Fibroblast of mammary gland (primary cell): ENCODE data around the gene HIPK2.
A peak's percentile ranks its signal among the peaks of the same experiment; 100 is the strongest.

Source experiments
- DNase-seq: peaks from one replicate; pipeline ENCODE4 v3.0.0-alpha.2; 2010; ENCODE audit warnings: low read depth
- H3K4me3 ChIP-seq: 2 replicates; pipeline ENCODE4 v1.5.1; 2011; ENCODE audit warnings: low read depth, mild to moderate bottlenecking, low read length, moderate library complexity; ENCODE audit not compliant: control insufficient read depth
- TF ChIP-seq, protein P1 (sequence below): conservative IDR thresholded peaks from 2 replicates; pipeline ENCODE4 v1.5.1; 2011; ENCODE audit warnings: low read depth, low read length, inconsistent platforms; ENCODE audit not compliant: control insufficient read depth, insufficient read depth

HIPK2 gene

DNA sequence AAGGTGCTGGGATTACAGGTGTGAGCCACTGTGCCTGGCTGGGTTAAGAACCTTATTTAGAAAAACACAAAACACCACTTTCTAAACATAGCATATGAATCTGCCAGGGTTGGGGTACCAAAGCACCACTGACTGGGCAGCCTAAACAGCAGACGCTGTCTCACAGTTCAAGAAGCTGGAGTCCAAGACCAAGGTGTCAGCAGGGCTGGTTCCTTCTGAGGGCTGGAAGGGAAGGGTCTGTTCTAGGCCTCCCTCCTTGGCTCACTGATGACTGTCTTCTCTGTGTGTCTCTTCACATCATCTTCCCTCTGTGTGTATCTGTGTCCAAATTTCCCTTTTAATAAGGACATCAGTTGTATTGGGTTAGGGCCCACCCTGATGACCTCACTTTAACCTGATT, 49.6 kb downstream of the HIPK2 start:
- no peak overlapping the region for H3K4me3 ChIP-seq
- DNase-seq: no peak
- TF ChIP-seq, protein P1, sequence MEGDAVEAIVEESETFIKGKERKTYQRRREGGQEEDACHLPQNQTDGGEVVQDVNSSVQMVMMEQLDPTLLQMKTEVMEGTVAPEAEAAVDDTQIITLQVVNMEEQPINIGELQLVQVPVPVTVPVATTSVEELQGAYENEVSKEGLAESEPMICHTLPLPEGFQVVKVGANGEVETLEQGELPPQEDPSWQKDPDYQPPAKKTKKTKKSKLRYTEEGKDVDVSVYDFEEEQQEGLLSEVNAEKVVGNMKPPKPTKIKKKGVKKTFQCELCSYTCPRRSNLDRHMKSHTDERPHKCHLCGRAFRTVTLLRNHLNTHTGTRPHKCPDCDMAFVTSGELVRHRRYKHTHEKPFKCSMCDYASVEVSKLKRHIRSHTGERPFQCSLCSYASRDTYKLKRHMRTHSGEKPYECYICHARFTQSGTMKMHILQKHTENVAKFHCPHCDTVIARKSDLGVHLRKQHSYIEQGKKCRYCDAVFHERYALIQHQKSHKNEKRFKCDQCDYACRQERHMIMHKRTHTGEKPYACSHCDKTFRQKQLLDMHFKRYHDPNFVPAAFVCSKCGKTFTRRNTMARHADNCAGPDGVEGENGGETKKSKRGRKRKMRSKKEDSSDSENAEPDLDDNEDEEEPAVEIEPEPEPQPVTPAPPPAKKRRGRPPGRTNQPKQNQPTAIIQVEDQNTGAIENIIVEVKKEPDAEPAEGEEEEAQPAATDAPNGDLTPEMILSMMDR: no peak

DNA sequence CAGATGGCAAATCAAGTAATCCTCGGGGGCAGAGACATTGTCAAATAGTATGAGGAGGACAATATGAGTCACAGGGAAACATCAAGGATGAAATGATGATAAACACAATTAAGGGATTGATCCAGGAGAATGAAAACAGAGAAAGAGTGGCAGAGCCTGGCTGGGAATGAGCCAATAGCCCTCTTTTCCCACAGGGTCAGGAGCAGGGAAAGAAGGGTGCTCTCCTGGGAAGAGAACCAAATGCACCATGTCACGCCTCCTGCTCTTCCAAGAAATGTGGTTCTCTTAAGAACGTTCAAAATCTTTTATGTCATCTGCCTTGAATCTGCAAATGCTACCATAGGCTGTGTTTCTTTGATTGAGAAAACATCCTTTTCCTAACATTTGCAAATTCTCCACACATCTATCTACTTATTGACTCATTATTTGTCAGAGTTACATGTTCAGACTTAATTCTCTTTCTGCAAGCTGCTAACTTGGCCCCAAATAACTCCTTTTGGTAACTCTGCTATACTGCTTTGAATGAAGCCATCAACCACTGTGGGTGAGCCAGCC, 50.6 kb downstream of the HIPK2 start:
- TF ChIP-seq, protein P1: no peak
- H3K4me3 ChIP-seq: no peak overlapping the region
- peak; percentile 99 for DNase-seq

DNA sequence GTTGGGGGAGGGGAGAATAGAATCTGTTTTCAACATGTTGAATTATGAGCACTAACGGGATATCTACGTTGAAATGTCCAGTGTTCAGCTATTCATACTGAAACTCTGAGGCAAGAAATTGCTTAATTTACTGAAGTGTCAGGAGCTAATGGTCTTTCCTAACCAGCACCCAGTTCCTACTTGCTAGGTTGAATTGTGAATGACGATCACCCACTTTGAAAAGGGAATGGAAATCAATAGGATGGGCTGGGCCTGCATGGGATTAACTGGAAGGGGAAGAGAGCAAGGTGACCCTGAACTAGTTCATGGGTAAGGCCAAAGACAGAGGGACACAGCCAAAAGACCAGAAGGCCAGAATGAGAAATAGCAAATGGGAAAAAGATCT, 51.3 kb downstream of the HIPK2 start:
- no peak overlapping the region for H3K4me3 ChIP-seq
- TF ChIP-seq, protein P1: no peak
- DNase-seq: no peak

DNA sequence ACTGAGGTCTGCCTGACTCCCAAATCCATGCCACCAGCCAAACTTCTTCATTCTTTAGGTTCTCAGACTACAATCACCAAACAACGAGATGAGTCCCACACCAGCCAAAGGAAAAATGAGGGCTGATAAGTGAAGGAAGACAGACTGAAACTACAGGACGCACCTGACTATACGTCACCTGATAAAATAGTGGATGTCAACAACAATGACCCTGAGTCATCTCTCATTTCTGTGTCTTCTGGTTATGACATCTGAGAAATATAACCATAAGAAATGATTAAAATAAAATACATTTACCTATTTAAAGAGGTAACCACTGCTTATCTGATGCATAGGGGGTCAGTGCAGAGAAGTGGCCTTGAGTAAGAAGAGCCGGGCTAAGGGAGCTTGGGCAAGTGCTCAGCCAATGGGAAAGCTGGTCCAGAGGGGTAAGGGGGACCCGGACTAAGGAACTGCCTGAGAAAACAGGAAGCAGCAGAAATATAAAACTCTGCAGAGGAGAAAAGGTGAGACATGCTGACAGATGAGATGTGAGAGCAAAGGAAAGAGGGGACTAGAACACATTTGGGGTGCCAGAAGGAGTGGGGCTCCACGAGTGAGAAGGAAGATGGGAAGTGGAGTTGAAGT, 51.8 kb downstream of the HIPK2 start:
- DNase-seq: no peak
- H3K4me3 ChIP-seq: no peak overlapping the region
- TF ChIP-seq, protein P1: no peak

DNA sequence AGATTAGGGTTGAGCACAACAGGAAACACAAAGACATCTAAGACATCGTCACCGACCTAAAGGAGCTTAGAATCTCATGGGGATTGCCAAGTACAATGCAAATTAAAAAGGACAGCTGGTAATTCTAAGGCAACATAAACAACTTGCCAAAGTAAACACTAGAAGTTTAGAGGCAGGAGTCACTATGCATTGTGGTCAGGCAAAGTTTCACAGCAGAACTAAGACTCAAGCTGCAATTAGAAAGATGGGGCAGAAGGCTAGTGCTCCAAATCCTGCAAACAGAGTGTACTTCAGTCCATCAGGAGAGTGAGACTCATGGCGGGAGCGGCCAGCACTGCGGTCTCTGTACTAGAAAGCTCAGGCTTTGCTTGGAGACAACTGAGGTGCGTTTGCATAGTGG, 52.7 kb downstream of the HIPK2 start:
- no peak overlapping the region for H3K4me3 ChIP-seq
- DNase-seq: peak; percentile 96
- TF ChIP-seq, protein P1: no peak

DNA sequence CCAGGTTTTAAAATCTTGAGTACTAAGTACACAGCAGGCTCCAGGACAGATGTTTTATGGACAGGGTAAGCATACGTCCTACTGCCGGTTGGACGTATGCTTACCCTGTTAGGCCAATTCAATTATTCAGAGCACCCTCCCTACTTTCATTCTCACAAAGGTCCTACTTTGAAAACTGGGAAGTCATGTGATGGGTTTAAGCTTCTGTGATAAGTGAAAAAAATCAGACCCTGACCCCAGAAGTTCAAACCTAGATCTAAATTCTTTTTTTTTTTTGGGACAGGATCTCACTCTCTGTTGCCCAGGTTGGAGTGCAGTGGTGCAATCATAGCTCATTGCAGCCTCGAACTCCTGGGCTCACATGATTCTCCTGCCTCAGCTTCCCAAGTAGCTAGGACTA, 55.2 kb downstream of the HIPK2 start:
- DNase-seq: no peak
- TF ChIP-seq, protein P1: no peak
- H3K4me3 ChIP-seq: no peak overlapping the region
